ENCODE results near the gene KLF8. TPM values are rescaled to one million over a fixed set of nuclear protein-coding genes. Genes with fewer than 3 reads are reported as not detected.

The KLF8 gene
- polyA plus RNA-seq, 2 of the 4 experiments (the other 2 are of a cell fraction) = 0.06 to 0.18 TPM

GRCh38 chrX:56318076-56318475, 85.9 kb downstream of the KLF8 start (continued):
- TF ChIP-seq HOXB5 (CRISPR knock-in tag; IDR thresholded peaks at IDR 0.05) = no peak

- Histone ChIP-seq H3K9me3 (no peaks in the 10 kb centered on the region), H3K4me3 (no peak overlapping the region), H3K4me2 (no peak overlapping the region), H3K4me1 (no peaks in the 10 kb centered on the region), H3K27ac (no peak overlapping the region)
- ATAC-seq (no peak), FAIRE-seq (no peak), DNase-seq (ENCODE audit: low read depth in 1 of 2, low spot score in 1 of 2) (no peak)
- ChIA-PET POLR2A (no interaction called here), CTCF (no interaction called here)
- no peak for TF ChIP-seq REST (IDR thresholded peaks at IDR 0.05)
- TF ChIP-seq ZNF302 (CRISPR knock-in tag; IDR thresholded peaks at IDR 0.05) = no peak
Observed at GRCh38 chrX:56319165-56319564, 87.0 kb downstream of the KLF8 start.

Data from A549 (cell line).